Subcutaneous abdominal adipose tissue (tissue), 5 donors: ENCODE data around the gene ZMYM1.
"Not testable (repeated sequence)": the region's sequence is repeated elsewhere in the genome, so short reads cannot be mapped to it uniquely, and the experiment has no call there.

Experiments
- H3K27ac ChIP-seq: one replicate; pipeline ENCODE4 v1.7.0; 2013; ENCODE audit warnings: low read depth, mild to moderate bottlenecking, inconsistent platforms, low read length, moderate library complexity
- H3K27me3 ChIP-seq, 5 donors: one replicate each; pipeline ENCODE4 v1.7.0; 2013; ENCODE audit warnings: low read length in 5 of 5, inconsistent platforms in 1 of 5; ENCODE audit not compliant: control insufficient read depth in 5 of 5, insufficient read depth in 4 of 5
- H3K36me3 ChIP-seq, 5 donors: one replicate each; pipeline ENCODE4 v1.7.0; 2013; ENCODE audit warnings: low read length in 5 of 5; ENCODE audit not compliant: control insufficient read depth in 5 of 5, insufficient read depth in 5 of 5
- H3K4me1 ChIP-seq, 5 donors: one replicate each; pipeline ENCODE4 v1.7.0; 2013; ENCODE audit warnings: low read length in 5 of 5, mild to moderate bottlenecking in 3 of 5, moderate library complexity in 1 of 5; ENCODE audit not compliant: control insufficient read depth in 5 of 5, insufficient read depth in 5 of 5
- H3K4me3 ChIP-seq, 5 donors: one replicate each; pipeline ENCODE4 v1.7.0; 2013; ENCODE audit warnings: low read length in 5 of 5, low read depth in 1 of 5
- H3K9ac ChIP-seq, 5 donors: one replicate each; pipeline ENCODE4 v1.7.0; 2013; ENCODE audit warnings: low read length in 5 of 5, mild to moderate bottlenecking in 4 of 5, moderate library complexity in 3 of 5
- H3K9me3 ChIP-seq, 5 donors: one replicate each; pipeline ENCODE4 v1.7.0; 2013; ENCODE audit warnings: low read length in 5 of 5; ENCODE audit not compliant: control insufficient read depth in 5 of 5
- donor health status: healthy.
- donor health status: healthy.
- donor health status: healthy.
- donor health status: healthy.
- donor health status: healthy.

ZMYM1 gene

GRCh38 chr1:35043498-35043897, 35.7 kb upstream of the ZMYM1 start:
- Histone ChIP-seq H3K27me3 (no peaks in the 10 kb centered on the region), H3K4me1 (peaks cover 0 to 6% (median 6%) of the 10 kb centered on the region in 5 donors), H3K27ac (no peak overlapping the region), H3K4me3 (no peak overlapping the region), H3K9me3 (no peaks in the 10 kb centered on the region), H3K9ac (no peak overlapping the region), H3K36me3 (no peaks in the 10 kb centered on the region)

- Histone ChIP-seq H3K36me3 (no peaks in the 10 kb centered on the region), H3K27me3 (no peaks in the 10 kb centered on the region), H3K9ac (no peak overlapping the region), H3K4me3 (no peak overlapping the region), H3K27ac (no peak overlapping the region), H3K9me3 (no peaks in the 10 kb centered on the region), H3K4me1 (peaks cover 0 to 6% (median 6%) of the 10 kb centered on the region in 5 donors)
These were observed 34.8 kb upstream of the ZMYM1 start for GRCh38 chr1:35044431-35044830.

- Histone ChIP-seq H3K27ac (no peak overlapping the region), H3K4me3 (no peak overlapping the region), H3K4me1 (peaks cover 0 to 6% (median 6%) of the 10 kb centered on the region in 5 donors), H3K9me3 (no peaks in the 10 kb centered on the region), H3K27me3 (peaks cover 0 to 4% (median 0%) of the 10 kb centered on the region in 5 donors), H3K9ac (no peak overlapping the region), H3K36me3 (no peaks in the 10 kb centered on the region)
These were observed 32.5 kb upstream of the ZMYM1 start for GRCh38 chr1:35046730-35047129.

- H3K4me1 ChIP-seq: peaks cover 0 to 6% (median 6%) of the 10 kb centered on the region in 5 donors
- H3K9ac ChIP-seq: no peak overlapping the region
- H3K27me3 ChIP-seq: peaks cover 0 to 4% (median 0%) of the 10 kb centered on the region in 5 donors
- no peak overlapping the region for H3K4me3 ChIP-seq
- no peaks in the 10 kb centered on the region for H3K36me3 ChIP-seq
- no peaks in the 10 kb centered on the region for H3K9me3 ChIP-seq
- H3K27ac ChIP-seq: no peak overlapping the region
These were observed 31.9 kb upstream of the ZMYM1 start for GRCh38 chr1:35047188-35047858.

- no peaks in the 10 kb centered on the region for H3K36me3 ChIP-seq
- H3K4me3 ChIP-seq: no peak overlapping the region
- peaks cover 0 to 6% (median 6%) of the 10 kb centered on the region in 5 donors for H3K4me1 ChIP-seq
- peaks cover 0 to 4% (median 0%) of the 10 kb centered on the region in 5 donors for H3K27me3 ChIP-seq
- no peak overlapping the region for H3K9ac ChIP-seq
- no peaks in the 10 kb centered on the region for H3K9me3 ChIP-seq
- no peak overlapping the region for H3K27ac ChIP-seq
These were observed 30.1 kb upstream of the ZMYM1 start for GRCh38 chr1:35049116-35049515.

- Histone ChIP-seq H3K9ac (no peak overlapping the region), H3K9me3 (no peaks in the 10 kb centered on the region), H3K27ac (no peak overlapping the region), H3K36me3 (no peaks in the 10 kb centered on the region), H3K27me3 (peaks cover 0 to 4% (median 0%) of the 10 kb centered on the region in 5 donors), H3K4me1 (no peaks in the 10 kb centered on the region), H3K4me3 (no peak overlapping the region)
These were observed 25.8 kb upstream of the ZMYM1 start for GRCh38 chr1:35053433-35053832.

- not testable (repeated sequence) for H3K27ac ChIP-seq, H3K9me3 ChIP-seq, H3K4me1 ChIP-seq, H3K4me3 ChIP-seq, H3K9ac ChIP-seq, H3K36me3 ChIP-seq, H3K27me3 ChIP-seq
These were observed 24.9 kb upstream of the ZMYM1 start for GRCh38 chr1:35054282-35054681.

- H3K4me1 ChIP-seq: not testable (repeated sequence)
These were observed 20.9 kb upstream of the ZMYM1 start for GRCh38 chr1:35058321-35058720.

GRCh38 chr1:35058988-35059387, 20.2 kb upstream of the ZMYM1 start:
- H3K9me3 ChIP-seq: peaks cover 0 to 8% (median 3%) of the 10 kb centered on the region in 5 donors
- H3K27ac ChIP-seq: no peak overlapping the region
- no peaks in the 10 kb centered on the region for H3K4me1 ChIP-seq
- peaks cover 0 to 3% (median 0%) of the 10 kb centered on the region in 5 donors for H3K27me3 ChIP-seq
- no peak overlapping the region for H3K9ac ChIP-seq
- no peaks in the 10 kb centered on the region for H3K36me3 ChIP-seq
- H3K4me3 ChIP-seq: no peak overlapping the region

More at GRCh38 chr1:35058321-35058720, 20.9 kb upstream of the ZMYM1 start:
- not testable (repeated sequence) for H3K9me3 ChIP-seq, H3K36me3 ChIP-seq, H3K4me3 ChIP-seq, H3K27ac ChIP-seq, H3K27me3 ChIP-seq, H3K9ac ChIP-seq

GRCh38 chr1:35062518-35063196, 16.5 kb upstream of the ZMYM1 start:
- Histone ChIP-seq H3K27ac (no peak overlapping the region), H3K9me3 (peaks cover 0 to 8% (median 3%) of the 10 kb centered on the region in 5 donors), H3K4me3 (no peak overlapping the region), H3K9ac (no peak overlapping the region), H3K4me1 (no peaks in the 10 kb centered on the region), H3K27me3 (peaks cover 0 to 3% (median 0%) of the 10 kb centered on the region in 5 donors), H3K36me3 (no peaks in the 10 kb centered on the region)
